Suppressor macrophage treated with lipopolysaccharide for 4 hours (primary cell): Measurements from ENCODE around the gene COL26A1.

ENCODE experiments used
- DNase-seq: peaks from one replicate; pipeline ENCODE4 v3.0.0-alpha.2; 2020

COL26A1 gene

GRCh38 chr7:101580596-101580995 lies 217.9 kb downstream of the COL26A1 start:
- no peak for DNase-seq

DNA sequence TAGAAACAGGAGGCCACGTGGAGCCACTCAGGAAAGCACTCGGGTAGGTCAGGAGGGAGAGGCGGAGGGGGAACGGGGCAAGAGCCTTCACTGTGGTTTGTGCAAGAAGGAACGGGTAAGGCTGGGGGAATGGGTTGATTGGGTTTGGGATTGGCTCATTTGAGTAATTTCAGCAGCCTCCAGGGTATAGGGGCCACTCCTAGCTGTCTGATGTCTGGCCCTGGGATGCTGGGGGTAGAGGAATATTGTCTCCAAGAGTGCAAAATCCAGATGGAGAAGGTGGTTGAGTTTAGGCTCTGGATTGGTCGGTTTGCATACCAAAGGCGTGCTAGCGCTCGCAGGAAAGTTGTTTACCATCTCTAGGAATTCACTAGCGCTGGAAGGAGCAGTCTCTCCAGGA lies 219.2 kb downstream of the COL26A1 start:
- no peak for DNase-seq

- no peak for DNase-seq
Observed at GRCh38 chr7:101582971-101583370, 220.3 kb downstream of the COL26A1 start.

GRCh38 chr7:101586078-101586905 lies 223.6 kb downstream of the COL26A1 start:
- DNase-seq = no peak

GRCh38 chr7:101586906-101587677 lies 224.4 kb downstream of the COL26A1 start:
- no peak for DNase-seq

DNA sequence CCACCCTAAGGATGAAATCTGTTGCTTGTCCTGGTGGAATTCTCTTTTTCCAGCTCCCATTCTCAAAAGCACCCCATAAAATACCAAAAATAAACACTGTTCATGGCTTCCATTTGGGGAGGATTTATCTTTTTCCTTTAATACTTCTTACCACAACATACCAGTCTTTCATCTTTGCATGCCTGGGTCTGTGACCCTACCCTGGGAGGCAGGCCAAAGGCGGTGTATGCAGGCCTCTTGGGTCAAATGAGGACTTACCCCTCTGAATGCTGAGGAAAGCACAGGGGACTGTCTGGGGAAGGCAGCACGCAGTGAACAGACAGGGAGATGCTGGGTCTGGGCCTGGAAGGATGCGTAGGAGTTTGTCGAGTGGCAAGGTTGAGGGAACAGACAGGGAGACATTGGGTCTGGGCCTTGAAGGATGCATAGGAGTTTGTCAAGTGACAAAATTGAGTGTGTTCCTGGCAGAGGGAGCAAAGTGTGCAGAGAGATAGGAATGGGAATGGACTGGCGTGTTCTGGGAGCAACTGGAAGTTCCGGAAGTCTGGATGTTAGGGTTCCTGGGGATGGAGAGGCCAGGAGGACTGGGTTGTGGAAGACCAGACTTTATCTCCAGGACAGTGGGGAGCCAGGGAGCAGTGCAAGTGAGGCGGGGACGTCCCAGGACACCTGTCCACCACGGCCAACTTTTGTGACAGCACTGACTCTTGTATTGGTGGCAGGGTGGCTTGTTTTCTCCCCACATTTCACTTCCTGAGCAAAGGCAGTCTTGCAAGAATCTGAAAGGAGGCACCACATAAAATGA lies 225.7 kb downstream of the COL26A1 start:
- no peak for DNase-seq

DNA sequence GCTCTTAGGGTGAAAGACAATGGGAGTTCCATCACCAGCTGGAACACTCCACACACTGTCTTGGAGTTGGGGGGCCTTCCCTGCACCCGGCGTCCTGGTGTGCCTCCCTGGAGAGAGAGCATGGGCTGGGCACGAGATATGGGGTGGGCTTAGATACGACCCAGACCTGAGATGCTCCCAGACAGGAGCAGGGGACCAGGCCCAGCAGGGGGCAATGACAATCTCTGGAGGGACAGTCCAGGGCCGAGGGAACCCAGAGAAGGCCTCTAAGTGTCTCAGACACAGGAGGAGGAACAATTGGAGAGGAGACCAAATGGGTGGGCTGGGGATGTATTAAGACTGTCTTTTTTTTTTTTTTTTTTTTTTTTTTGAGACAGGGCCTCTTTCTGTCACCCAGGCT lies 226.4 kb downstream of the COL26A1 start:
- no peak for DNase-seq

- no peak for DNase-seq
Observed at GRCh38 chr7:101589976-101590662, 227.4 kb downstream of the COL26A1 start.

DNA sequence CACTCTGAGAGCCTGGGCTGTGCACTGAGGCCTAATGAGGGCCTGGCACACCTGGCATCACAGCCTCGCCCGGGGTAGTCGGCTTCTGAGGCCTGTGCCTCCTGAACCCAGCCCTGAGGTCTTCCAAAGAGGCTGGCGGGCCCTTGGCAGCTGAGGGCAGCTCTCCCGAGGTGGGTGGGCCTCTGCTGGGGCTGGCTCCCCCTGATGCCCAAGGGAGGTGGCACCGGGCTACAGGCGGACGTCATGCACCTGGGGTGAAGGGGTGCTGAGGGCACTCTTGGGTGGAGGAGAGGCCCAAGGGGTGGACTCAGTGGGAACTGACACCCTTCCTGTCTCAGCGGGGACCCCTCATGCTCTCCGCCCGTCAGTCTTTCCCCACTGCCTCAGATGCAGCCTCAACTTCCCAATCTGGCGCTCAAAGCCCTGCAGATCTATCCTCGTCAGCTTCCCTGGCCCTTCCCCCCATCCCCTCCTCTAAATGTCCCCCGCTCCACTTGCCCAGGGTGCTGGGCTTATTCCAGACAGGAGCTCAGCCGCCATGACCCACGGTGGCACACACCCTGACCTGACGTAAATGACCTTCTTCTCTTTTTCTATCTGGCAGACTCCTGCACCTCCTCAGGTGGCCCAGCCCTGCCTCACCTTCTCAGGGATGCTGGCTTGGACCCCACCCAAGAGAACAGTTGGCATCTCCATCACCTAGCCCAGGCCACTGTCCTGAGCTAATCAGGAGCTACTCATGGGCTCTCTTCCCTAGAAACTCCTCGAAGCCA lies 228.2 kb downstream of the COL26A1 start:
- DNase-seq = no peak

DNA sequence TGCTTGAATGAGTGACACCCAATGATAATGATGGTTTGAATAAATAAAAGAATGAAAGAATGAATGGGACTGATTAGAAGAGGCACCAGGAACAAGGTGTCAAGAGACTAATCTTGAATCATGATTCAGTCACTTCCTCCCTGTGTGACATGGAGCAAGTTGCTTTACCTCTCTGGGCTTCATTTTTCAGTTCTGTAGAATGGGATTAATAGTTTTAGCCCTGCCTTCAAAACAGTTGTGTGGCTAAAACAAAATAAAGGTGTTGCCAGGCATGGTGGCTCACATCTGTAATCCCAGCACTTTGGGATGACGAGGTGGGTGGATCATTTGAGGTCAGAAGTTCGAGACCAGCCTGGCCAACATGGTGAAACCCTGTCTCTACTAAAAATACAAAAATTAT lies 228.8 kb downstream of the COL26A1 start:
- no peak for DNase-seq

GRCh38 chr7:101593556-101593955 lies 230.9 kb downstream of the COL26A1 start:
- no peak for DNase-seq

DNA sequence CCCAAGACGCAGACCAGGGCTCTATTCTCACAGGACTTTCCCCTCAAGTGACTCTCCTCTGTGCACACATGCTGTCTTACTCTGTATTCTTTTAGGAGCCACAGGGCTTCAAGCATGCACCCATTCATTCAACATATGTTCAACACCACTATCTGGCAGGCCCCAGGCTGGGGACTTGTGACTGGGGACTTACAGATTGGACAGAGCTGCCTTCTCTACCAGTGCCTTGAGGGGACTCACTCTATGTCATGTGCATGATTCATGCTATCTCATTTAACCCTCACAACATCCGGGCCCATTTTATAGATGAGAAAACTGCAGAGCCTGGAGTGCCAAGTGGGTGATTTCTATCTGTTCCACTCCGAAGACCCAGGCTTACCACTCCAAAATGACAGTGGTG lies 232.1 kb downstream of the COL26A1 start:
- no peak for DNase-seq

GRCh38 chr7:101595246-101595645 lies 232.6 kb downstream of the COL26A1 start:
- DNase-seq = no peak

DNA sequence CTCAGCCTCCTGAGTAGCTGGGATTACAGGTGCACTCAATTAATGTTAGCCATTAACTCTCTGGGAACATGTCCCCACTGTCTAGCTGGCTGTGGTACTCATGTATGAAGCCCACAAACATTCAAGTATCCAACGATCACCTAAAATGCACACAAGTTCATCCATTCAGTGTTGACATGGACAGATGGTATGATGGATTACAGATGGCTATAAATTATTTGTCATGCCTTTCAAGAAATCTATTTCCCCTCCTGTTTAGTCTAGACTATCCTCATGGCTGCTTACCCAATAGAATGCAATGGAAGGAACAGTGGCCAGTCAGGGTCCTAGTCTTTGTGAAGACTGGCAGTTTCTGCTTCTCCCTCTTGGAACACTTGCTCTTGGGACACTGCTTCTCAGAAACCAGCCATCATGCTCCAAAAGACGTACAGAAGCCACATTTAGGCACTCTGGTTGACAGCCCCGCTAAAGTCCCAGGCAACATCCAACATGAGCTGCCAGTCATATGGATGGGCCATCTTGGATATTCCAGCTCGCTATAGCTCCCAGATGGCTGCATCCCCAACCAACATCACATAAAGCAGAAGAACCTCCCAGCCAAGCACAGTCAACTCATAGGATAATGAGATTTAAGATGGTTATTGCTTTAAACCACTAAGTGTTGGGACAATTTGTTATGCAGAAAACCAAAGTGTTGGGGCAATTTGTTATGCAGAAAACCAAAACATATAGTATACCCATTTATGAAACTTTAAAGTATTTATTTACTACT lies 233.3 kb downstream of the COL26A1 start:
- DNase-seq = no peak

GRCh38 chr7:101596898-101597297 lies 234.2 kb downstream of the COL26A1 start:
- DNase-seq = no peak

GRCh38 chr7:101597941-101598340 lies 235.3 kb downstream of the COL26A1 start:
- no peak for DNase-seq

- DNase-seq = no peak
Observed at GRCh38 chr7:101598422-101598985, 235.8 kb downstream of the COL26A1 start.

- no peak for DNase-seq
Observed at GRCh38 chr7:101598986-101599771, 236.5 kb downstream of the COL26A1 start.

GRCh38 chr7:101599787-101600186 lies 237.1 kb downstream of the COL26A1 start:
- DNase-seq = no peak

GRCh38 chr7:101602082-101602481 lies 239.4 kb downstream of the COL26A1 start:
- no peak for DNase-seq
